ENCODE data around the gene SEC24A.

Gene SEC24A

GRCh38 chr5:134609232-134609851 lies 39.2 kb upstream of the SEC24A start:
- TF ChIP-seq CTCF (IDR thresholded peaks at IDR 0.05; ENCODE audit: insufficient read depth, low read depth, low read length, missing control alignments), result no peak
- DNase-seq (ENCODE audit: low read depth), result no peak
- H3K4me3 ChIP-seq (ENCODE audit: low read length), result no peak overlapping the region

- no peak for TF ChIP-seq CTCF (IDR thresholded peaks at IDR 0.05; ENCODE audit: insufficient read depth, low read depth, low read length, missing control alignments)
- no peak for DNase-seq (ENCODE audit: low read depth)
- no peak overlapping the region for H3K4me3 ChIP-seq (ENCODE audit: low read length)
These were observed 37.9 kb upstream of the SEC24A start for GRCh38 chr5:134610725-134611124.

- no peak for TF ChIP-seq CTCF (IDR thresholded peaks at IDR 0.05; ENCODE audit: insufficient read depth, low read depth, low read length, missing control alignments)
- no peak for DNase-seq (ENCODE audit: low read depth)
These were observed 37.1 kb upstream of the SEC24A start for GRCh38 chr5:134611515-134611914.

GRCh38 chr5:134614450-134615085 lies 34.0 kb upstream of the SEC24A start:
- no peak for DNase-seq (ENCODE audit: low read depth)
- no peak overlapping the region for H3K4me3 ChIP-seq (ENCODE audit: low read length)
- TF ChIP-seq CTCF (IDR thresholded peaks at IDR 0.05; ENCODE audit: insufficient read depth, low read depth, low read length, missing control alignments), result no peak

More at GRCh38 chr5:134611515-134611914, 37.1 kb upstream of the SEC24A start:
- H3K4me3 ChIP-seq (ENCODE audit: low read length), result no peak overlapping the region

- no peak for TF ChIP-seq CTCF (IDR thresholded peaks at IDR 0.05; ENCODE audit: insufficient read depth, low read depth, low read length, missing control alignments)
- H3K4me3 ChIP-seq (ENCODE audit: low read length), result no peak overlapping the region
- DNase-seq (ENCODE audit: low read depth), result no peak
These were observed 28.0 kb upstream of the SEC24A start for GRCh38 chr5:134620634-134621033.

GRCh38 chr5:134625559-134625958 lies 23.0 kb upstream of the SEC24A start:
- no peak for TF ChIP-seq CTCF (IDR thresholded peaks at IDR 0.05; ENCODE audit: insufficient read depth, low read depth, low read length, missing control alignments)
- DNase-seq (ENCODE audit: low read depth), result no peak
- no peak overlapping the region for H3K4me3 ChIP-seq (ENCODE audit: low read length)

Data from epithelial cell of esophagus (primary cell).